ENCODE results near the gene HK3.

DNA sequence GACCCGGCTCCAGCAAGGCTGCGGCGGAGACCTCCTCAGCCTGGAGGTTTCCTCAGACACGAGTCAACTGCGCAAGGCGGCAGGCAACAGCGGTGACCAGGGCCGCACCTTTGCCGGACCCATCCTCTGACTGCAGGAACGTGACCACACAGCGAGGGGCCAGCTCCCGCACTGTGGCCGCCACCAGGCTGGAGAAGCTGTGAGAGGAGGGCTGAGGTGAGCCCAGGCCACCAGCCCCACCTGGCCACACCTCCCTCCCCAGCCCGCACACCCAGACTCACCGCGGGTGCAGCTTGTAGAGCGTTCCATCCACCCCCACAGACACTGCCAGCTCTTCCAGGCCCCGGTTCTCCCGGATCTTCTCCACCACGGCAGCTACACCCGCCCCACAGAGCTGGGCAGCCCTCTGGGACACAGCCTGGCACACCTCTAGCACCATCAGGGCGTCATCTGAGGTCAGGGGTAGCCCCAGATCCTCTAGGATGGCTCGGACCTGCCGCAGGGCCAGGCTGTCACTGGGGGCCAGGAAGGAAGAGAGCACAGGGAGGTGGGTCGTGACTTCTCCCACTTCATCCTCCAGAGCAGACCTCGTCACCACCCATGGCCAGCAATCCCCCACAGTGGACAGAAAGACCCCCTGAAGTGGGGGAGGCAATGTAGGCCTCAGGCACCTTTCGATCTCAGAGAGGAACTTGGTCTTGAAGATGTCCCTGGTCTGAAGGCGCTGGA, 18.0 kb downstream of the HK3 start:
- no peak for TF ChIP-seq CTCF (IDR thresholded peaks at IDR 0.05; ENCODE audit: low read length)
- TF ChIP-seq EZH2 (IDR thresholded peaks at IDR 0.05; ENCODE audit: borderline replicate concordance, low read length): no peak

Data from OCI-LY1 (cell line).